ENCODE data around the gene PVALB. TPM values are rescaled to one million over a fixed set of nuclear protein-coding genes. Genes with fewer than 3 reads are reported as not detected.

PVALB gene
- total and polyA plus RNA-seq, 2 donors (not counting 1 experiment from before 2014, with no cell fraction given), result not detected

- H3K79me2 ChIP-seq (ENCODE audit: control insufficient read depth, insufficient read depth, low read length), result no peaks in the 10 kb centered on the region
- no peaks in the 10 kb centered on the region for H3K9me3 ChIP-seq (ENCODE audit: control extremely low read depth in 1 of 3, control insufficient read depth in 2 of 3, insufficient read depth in 1 of 3, low read length in 2 of 3)
- no peak overlapping the region for H3K4me2 ChIP-seq (replicated peaks; ENCODE audit: low read depth, low read length, poor library complexity, severe bottlenecking)
- no peak overlapping the region for H2AFZ ChIP-seq (ENCODE audit: insufficient read depth, low read depth, low read length, poor library complexity, severe bottlenecking)
- H3K27ac ChIP-seq (ENCODE audit: low read length in 2 of 2), result no peak overlapping the region
- no peaks in the 10 kb centered on the region for H3K4me1 Mint-ChIP-seq
- H3K9me3 Mint-ChIP-seq (ENCODE audit: insufficient read depth), result no peaks in the 10 kb centered on the region
- no peaks in the 10 kb centered on the region for H3K36me3 ChIP-seq (replicated peaks in 1 of 2; ENCODE audit: control extremely low read depth in 1 of 2, control insufficient read depth in 1 of 2, extremely low read depth in 1 of 2, insufficient read depth in 2 of 2, low read length in 1 of 2)
- peaks cover 13% of the 10 kb centered on the region for H3K27me3 Mint-ChIP-seq
- intact Hi-C loops (cut with micrococcal nuclease), result no loop called here
- no peaks in the 10 kb centered on the region for H3K4me1 ChIP-seq (ENCODE audit: control insufficient read depth in 2 of 2, insufficient read depth in 2 of 2, low read length in 2 of 2)
- TF ChIP-seq EZH2 (IDR thresholded peaks at IDR 0.05; ENCODE audit: borderline replicate concordance, insufficient read depth, low read depth, low read length, poor library complexity, severe bottlenecking), result no peak
- TF ChIP-seq CTCF (IDR thresholded peaks at IDR 0.05), result no peak
- H3K27ac Mint-ChIP-seq, result no peak overlapping the region
- H3K9ac ChIP-seq (ENCODE audit: low read length), result no peak overlapping the region
- H4K20me1 ChIP-seq (ENCODE audit: control insufficient read depth, insufficient read depth, low read length, poor library complexity, severe bottlenecking), result no peaks in the 10 kb centered on the region
- DNase-seq (no peak), ATAC-seq (ENCODE audit: low read depth) (no peak)
- H3K4me3 ChIP-seq (ENCODE audit: control extremely low read depth in 1 of 5, extremely low read depth in 1 of 5, insufficient read depth in 1 of 5, low read depth in 2 of 5, low read length in 4 of 5), result no peak overlapping the region
- H3K4me3 Mint-ChIP-seq, result no peak overlapping the region
- 70% methylated on average over 2 of the region's 6 CpGs for WGBS (ENCODE audit: insufficient coverage)
- H3K27me3 ChIP-seq (replicated peaks in 1 of 4; ENCODE audit: control extremely low read depth in 1 of 4, control insufficient read depth in 3 of 4, insufficient read depth in 4 of 4, low read length in 3 of 4), result peaks cover 0 to 8% (median 2%) of the 10 kb centered on the region in 4 experiments
- ChIA-PET CTCF (no interaction called here), POLR2A (interaction anchor here (0.6 kb wide), 1 partner anchor 372 kb away, joined by 3 read pairs; no protein-coding TSS in a partner anchor)
Measured at GRCh38 chr22:36806835-36807234, 10.0 kb downstream of the PVALB start.

GRCh38 chr22:36803358-36803757, 13.5 kb downstream of the PVALB start:
- H3K9me3 ChIP-seq (ENCODE audit: control extremely low read depth in 1 of 3, control insufficient read depth in 2 of 3, insufficient read depth in 1 of 3, low read length in 2 of 3), result no peaks in the 10 kb centered on the region
- no peak overlapping the region for H3K9ac ChIP-seq (ENCODE audit: low read length)
- H3K27me3 ChIP-seq (replicated peaks in 1 of 4; ENCODE audit: control extremely low read depth in 1 of 4, control insufficient read depth in 3 of 4, insufficient read depth in 4 of 4, low read length in 3 of 4), result peaks cover 0 to 8% (median 2%) of the 10 kb centered on the region in 4 experiments
- no peak for ATAC-seq (ENCODE audit: low read depth)
- no peak overlapping the region for H3K4me2 ChIP-seq (replicated peaks; ENCODE audit: low read depth, low read length, poor library complexity, severe bottlenecking)
- no peak overlapping the region for H2AFZ ChIP-seq (ENCODE audit: insufficient read depth, low read depth, low read length, poor library complexity, severe bottlenecking)
- POLR2A ChIA-PET, result no interaction called here
- H3K4me3 ChIP-seq (ENCODE audit: control extremely low read depth in 1 of 5, extremely low read depth in 1 of 5, insufficient read depth in 1 of 5, low read depth in 2 of 5, low read length in 4 of 5), result no peak overlapping the region
- no peaks in the 10 kb centered on the region for H4K20me1 ChIP-seq (ENCODE audit: control insufficient read depth, insufficient read depth, low read length, poor library complexity, severe bottlenecking)
- H3K4me1 ChIP-seq (ENCODE audit: control insufficient read depth in 2 of 2, insufficient read depth in 2 of 2, low read length in 2 of 2), result peaks cover 0 to 1% of the 10 kb centered on the region in 2 donors
- Mint-ChIP-seq H3K4me1 (no peaks in the 10 kb centered on the region), H3K4me3 (no peak overlapping the region), H3K27ac (no peak overlapping the region), H3K27me3 (peaks cover 17% of the 10 kb centered on the region), H3K9me3 (ENCODE audit: insufficient read depth) (no peaks in the 10 kb centered on the region)
- intact Hi-C loops (cut with micrococcal nuclease), result no loop called here
- CTCF ChIA-PET, result interaction anchor here (1.0 to 1.3 kb wide), 2 partner anchors 20 to 45 kb away, joined by 3 read pairs; no protein-coding TSS in a partner anchor
- WGBS (ENCODE audit: insufficient coverage), result no CpG with 5 or more reads among the region's 1 CpG
- TF ChIP-seq EZH2 (IDR thresholded peaks at IDR 0.05; ENCODE audit: borderline replicate concordance, insufficient read depth, low read depth, low read length, poor library complexity, severe bottlenecking) (no peak), CTCF (IDR thresholded peaks at IDR 0.05) (no peak)
- H3K79me2 ChIP-seq (ENCODE audit: control insufficient read depth, insufficient read depth, low read length), result no peaks in the 10 kb centered on the region
- DNase-seq, result no peak
- no peak overlapping the region for H3K27ac ChIP-seq (ENCODE audit: low read length in 2 of 2)
- H3K36me3 ChIP-seq (replicated peaks in 1 of 2; ENCODE audit: control extremely low read depth in 1 of 2, control insufficient read depth in 1 of 2, extremely low read depth in 1 of 2, insufficient read depth in 2 of 2, low read length in 1 of 2), result no peaks in the 10 kb centered on the region
